NCI-H748 (cell line): Measurements from ENCODE around the gene HOGA1.
A peak's percentile ranks its signal among the peaks of the same experiment; 100 is the strongest.

Source experiments
- DNase-seq: peaks from one replicate; lab custom pipeline; 2025; ENCODE audit not compliant: unreplicated experiment; lab: John Stamatoyannopoulos, UW

HOGA1 gene

GRCh38 chr10:97584060-97584797 is at the start of gene HOGA1:
Gene HOGA1 (plus strand): TSS chr10:97584389. CDS start chr10:97584704, 315 bp downstream.
- DNase-seq, result no peak

GRCh38 chr10:97534746-97535367 is 49.3 kb upstream of the HOGA1 start:
- DNase-seq, result no peak

- DNase-seq, result no peak
These were observed 46.9 kb upstream of the HOGA1 start for GRCh38 chr10:97537186-97537869.

GRCh38 chr10:97538411-97538810 is 45.8 kb upstream of the HOGA1 start:
- no peak for DNase-seq

GRCh38 chr10:97538839-97539238 is 45.4 kb upstream of the HOGA1 start:
- no peak for DNase-seq

- no peak for DNase-seq
These were observed 44.5 kb upstream of the HOGA1 start for GRCh38 chr10:97539523-97540200.

GRCh38 chr10:97540669-97541500 is 43.3 kb upstream of the HOGA1 start:
- DNase-seq, result no peak

GRCh38 chr10:97542169-97543024 is 41.8 kb upstream of the HOGA1 start:
- DNase-seq, result no peak

- no peak for DNase-seq
These were observed 41.1 kb upstream of the HOGA1 start for GRCh38 chr10:97543025-97543546.

GRCh38 chr10:97546456-97547270 is 37.5 kb upstream of the HOGA1 start:
- DNase-seq, result no peak

GRCh38 chr10:97547271-97547600 is 37.0 kb upstream of the HOGA1 start:
- no peak for DNase-seq

GRCh38 chr10:97547962-97548361 is 36.2 kb upstream of the HOGA1 start:
- DNase-seq, result no peak

GRCh38 chr10:97548828-97549455 is 35.2 kb upstream of the HOGA1 start:
- no peak for DNase-seq

- DNase-seq, result no peak
These were observed 34.4 kb upstream of the HOGA1 start for GRCh38 chr10:97549587-97550322.

- DNase-seq, result no peak
These were observed 33.6 kb upstream of the HOGA1 start for GRCh38 chr10:97550336-97551149.

GRCh38 chr10:97551271-97551670 is 32.9 kb upstream of the HOGA1 start:
- no peak for DNase-seq

- peak; percentile 51 for DNase-seq
These were observed 30.6 kb upstream of the HOGA1 start for GRCh38 chr10:97553575-97554031.
